ENCODE results near the gene ABCD3.
"Not testable (repeated sequence)": the region's sequence is repeated elsewhere in the genome, so short reads cannot be mapped to it uniquely, and the experiment has no call there.

Gene ABCD3

GRCh38 chr1:94550800-94551241, 132.6 kb downstream of the ABCD3 start:
- DNase-seq = no peak

GRCh38 chr1:94551449-94551848, 133.3 kb downstream of the ABCD3 start:
- DNase-seq = no peak

GRCh38 chr1:94552071-94552586, 133.9 kb downstream of the ABCD3 start:
- no peak for DNase-seq

GRCh38 chr1:94553323-94553730, 135.1 kb downstream of the ABCD3 start:
- no peak for DNase-seq

- no peak for DNase-seq
These were observed 135.7 kb downstream of the ABCD3 start for GRCh38 chr1:94553931-94554330.

- no peak for DNase-seq
These were observed 136.4 kb downstream of the ABCD3 start for GRCh38 chr1:94554580-94554979.

GRCh38 chr1:94555091-94555490, 136.9 kb downstream of the ABCD3 start:
- DNase-seq = no peak

- no peak for DNase-seq
These were observed 141.7 kb downstream of the ABCD3 start for GRCh38 chr1:94559921-94560320.

GRCh38 chr1:94560333-94560732, 142.1 kb downstream of the ABCD3 start:
- DNase-seq = peak; percentile 62

- DNase-seq = no peak
These were observed 144.5 kb downstream of the ABCD3 start for GRCh38 chr1:94562519-94563260.

- no peak for DNase-seq
These were observed 147.7 kb downstream of the ABCD3 start for GRCh38 chr1:94565901-94566300.

GRCh38 chr1:94566436-94566835, 148.2 kb downstream of the ABCD3 start:
- not testable (repeated sequence) for DNase-seq

- not testable (repeated sequence) for DNase-seq
These were observed 149.9 kb downstream of the ABCD3 start for GRCh38 chr1:94567975-94568607.

Measured in fibroblast of skin of scalp (primary cell).